ENCODE data around the gene APLNR. TPM values are rescaled to one million over a fixed set of nuclear protein-coding genes. Genes with fewer than 3 reads are reported as not detected.
A peak's percentile ranks its signal among the peaks of the same experiment; 100 is the strongest.

The APLNR gene
- polyA plus RNA-seq, 1 donor (not counting 4 experiments of a cell fraction or from before 2014, with no cell fraction given), result not detected

- no peak overlapping the region for H3K27ac ChIP-seq (ENCODE audit: control insufficient read depth, insufficient read depth, low read length)
- no peak overlapping the region for H3K4me3 ChIP-seq (ENCODE audit: control insufficient read depth in 2 of 3, extremely low read depth in 1 of 3, insufficient read depth in 2 of 3, low read depth in 1 of 3, low read length in 3 of 3)
- no peaks in the 10 kb centered on the region for H4K20me1 ChIP-seq (ENCODE audit: control insufficient read depth, extremely low read depth, insufficient read depth, low read length)
- no peaks in the 10 kb centered on the region for H3K79me2 ChIP-seq (ENCODE audit: control insufficient read depth, insufficient read depth, low read length)
- FAIRE-seq (peak; percentile 79), DNase-seq (ENCODE audit: low read depth, low spot score) (no peak)
- no peak overlapping the region for H2AFZ ChIP-seq (ENCODE audit: control insufficient read depth, low read length)
- H3K27me3 ChIP-seq (ENCODE audit: control insufficient read depth, extremely low read depth, insufficient read depth, low read length), result no peaks in the 10 kb centered on the region
- peaks cover 3% of the 10 kb centered on the region for H3K4me1 ChIP-seq (ENCODE audit: control insufficient read depth, extremely low read depth, insufficient read depth, low read length)
- no peaks in the 10 kb centered on the region for H3K9me1 ChIP-seq (ENCODE audit: control insufficient read depth, extremely low read depth, insufficient read depth, low read length)
- dilution Hi-C loops (cut with MboI; ENCODE audit: extremely low pct_ligation_motif_present, low sequenced_read_pairs), result no loop called here
- H3K9me3 ChIP-seq (ENCODE audit: control insufficient read depth, low read depth, low read length), result no peaks in the 10 kb centered on the region
- TF ChIP-seq CTCF (optimal IDR thresholded peaks at IDR 0.05 in 1 of 3, IDR thresholded peaks at IDR 0.05 in 1 of 3, conservative IDR thresholded peaks at IDR 0.05 in 1 of 3; ENCODE audit: extremely low read depth in 1 of 3, insufficient read depth in 2 of 3, low read length in 3 of 3) (no peak), EZH2 (IDR thresholded peaks at IDR 0.05; ENCODE audit: low read length) (no peak)
- no peak overlapping the region for H3K4me2 ChIP-seq (ENCODE audit: control insufficient read depth, extremely low read depth, insufficient read depth, low read depth, low read length)
- H3K9ac ChIP-seq (ENCODE audit: control insufficient read depth, extremely low read depth, insufficient read depth, low read length), result no peak overlapping the region
- H3K36me3 ChIP-seq (ENCODE audit: control insufficient read depth in 2 of 2, extremely low read depth in 1 of 2, insufficient read depth in 2 of 2, low read length in 2 of 2), result no peaks in the 10 kb centered on the region
Measured at GRCh38 chr11:57255618-57256017, 18.6 kb upstream of the APLNR start.

DNA sequence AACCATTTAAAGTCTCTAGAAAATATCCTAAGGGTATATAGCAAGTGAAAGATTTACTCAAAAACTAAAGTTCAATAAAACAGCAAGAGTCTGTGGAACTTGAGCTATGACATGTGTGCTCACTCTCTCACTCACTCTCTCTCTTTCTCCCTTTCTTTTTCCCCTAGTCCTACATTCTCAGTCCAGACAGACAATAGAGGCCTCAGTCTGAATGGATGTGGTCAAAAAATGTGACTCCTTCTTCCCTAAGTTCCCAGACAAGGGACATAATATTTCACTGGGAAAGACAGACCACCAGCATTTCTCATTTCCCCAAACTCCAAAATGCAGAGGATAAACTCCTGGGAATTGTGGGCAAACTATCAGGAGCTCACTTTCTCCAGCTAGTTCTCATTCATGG lies 17.6 kb upstream of the APLNR start:
- H3K9ac ChIP-seq (ENCODE audit: control insufficient read depth, extremely low read depth, insufficient read depth, low read length), result no peak overlapping the region
- no peaks in the 10 kb centered on the region for H3K9me1 ChIP-seq (ENCODE audit: control insufficient read depth, extremely low read depth, insufficient read depth, low read length)
- FAIRE-seq (no peak), DNase-seq (ENCODE audit: low read depth, low spot score) (no peak)
- no peaks in the 10 kb centered on the region for H3K9me3 ChIP-seq (ENCODE audit: control insufficient read depth, low read depth, low read length)
- H2AFZ ChIP-seq (ENCODE audit: control insufficient read depth, low read length), result no peak overlapping the region
- H4K20me1 ChIP-seq (ENCODE audit: control insufficient read depth, extremely low read depth, insufficient read depth, low read length), result no peaks in the 10 kb centered on the region
- no peaks in the 10 kb centered on the region for H3K27me3 ChIP-seq (ENCODE audit: control insufficient read depth, extremely low read depth, insufficient read depth, low read length)
- TF ChIP-seq EZH2 (IDR thresholded peaks at IDR 0.05; ENCODE audit: low read length), result no peak
- TF ChIP-seq CTCF (optimal IDR thresholded peaks at IDR 0.05 in 1 of 3, IDR thresholded peaks at IDR 0.05 in 1 of 3, conservative IDR thresholded peaks at IDR 0.05 in 1 of 3; ENCODE audit: extremely low read depth in 1 of 3, insufficient read depth in 2 of 3, low read length in 3 of 3), result no peak
- dilution Hi-C loops (cut with MboI; ENCODE audit: extremely low pct_ligation_motif_present, low sequenced_read_pairs), result no loop called here
- H3K27ac ChIP-seq (ENCODE audit: control insufficient read depth, insufficient read depth, low read length), result no peak overlapping the region
- H3K4me2 ChIP-seq (ENCODE audit: control insufficient read depth, extremely low read depth, insufficient read depth, low read depth, low read length), result no peak overlapping the region
- peaks cover 6% of the 10 kb centered on the region for H3K4me1 ChIP-seq (ENCODE audit: control insufficient read depth, extremely low read depth, insufficient read depth, low read length)
- no peak overlapping the region for H3K4me3 ChIP-seq (ENCODE audit: control insufficient read depth in 2 of 3, extremely low read depth in 1 of 3, insufficient read depth in 2 of 3, low read depth in 1 of 3, low read length in 3 of 3)
- H3K36me3 ChIP-seq (ENCODE audit: control insufficient read depth in 2 of 2, extremely low read depth in 1 of 2, insufficient read depth in 2 of 2, low read length in 2 of 2), result no peaks in the 10 kb centered on the region
- no peaks in the 10 kb centered on the region for H3K79me2 ChIP-seq (ENCODE audit: control insufficient read depth, insufficient read depth, low read length)
